Eye (tissue), 1 donor: ENCODE measurements around the gene BFSP2.
"Not testable (repeated sequence)": the region's sequence is repeated elsewhere in the genome, so short reads cannot be mapped to it uniquely, and the experiment has no call there.

ENCODE experiments used
- DNase-seq: peaks from one replicate; pipeline ENCODE4 v3.0.0-alpha.2; 2015

Gene BFSP2

DNA sequence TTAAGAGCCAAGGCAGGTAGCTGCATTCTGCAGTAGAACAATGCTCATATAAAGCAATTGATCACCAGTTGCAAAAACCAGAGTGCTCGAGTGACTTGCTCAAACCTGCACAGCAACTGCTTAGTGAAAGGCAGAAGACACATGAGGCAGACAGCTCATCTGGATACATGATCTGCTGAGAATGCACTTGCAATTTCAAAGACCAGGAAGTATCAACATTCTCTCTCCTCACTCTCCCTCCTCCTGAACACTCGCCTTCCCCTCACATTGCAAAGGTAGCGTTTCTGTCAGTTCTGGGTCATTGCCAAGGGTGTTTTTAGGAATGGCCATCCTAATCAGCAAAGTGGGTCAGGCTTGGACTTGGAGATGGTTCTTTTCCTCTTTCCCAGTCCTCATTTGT lies 61.0 kb downstream of the BFSP2 start:
- no peak for DNase-seq

DNA sequence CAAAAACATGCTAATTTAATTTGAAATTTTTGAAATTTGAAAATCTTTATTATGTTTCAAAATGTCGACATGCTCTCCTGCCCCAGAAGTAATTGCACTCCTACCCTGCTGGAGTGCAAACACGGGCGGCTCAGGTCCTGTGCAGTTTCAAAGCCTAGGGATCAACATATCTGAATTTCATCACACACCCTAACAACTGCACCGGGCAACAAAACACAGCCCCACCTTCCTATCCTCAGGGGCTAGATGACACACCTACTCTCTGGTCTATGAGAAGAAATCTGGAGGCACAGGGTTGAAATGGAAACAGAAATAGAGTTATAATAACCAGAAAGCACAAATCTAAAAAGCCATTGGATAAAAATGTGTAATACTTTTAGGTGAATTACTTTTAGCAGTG lies 61.4 kb downstream of the BFSP2 start:
- no peak for DNase-seq

DNA sequence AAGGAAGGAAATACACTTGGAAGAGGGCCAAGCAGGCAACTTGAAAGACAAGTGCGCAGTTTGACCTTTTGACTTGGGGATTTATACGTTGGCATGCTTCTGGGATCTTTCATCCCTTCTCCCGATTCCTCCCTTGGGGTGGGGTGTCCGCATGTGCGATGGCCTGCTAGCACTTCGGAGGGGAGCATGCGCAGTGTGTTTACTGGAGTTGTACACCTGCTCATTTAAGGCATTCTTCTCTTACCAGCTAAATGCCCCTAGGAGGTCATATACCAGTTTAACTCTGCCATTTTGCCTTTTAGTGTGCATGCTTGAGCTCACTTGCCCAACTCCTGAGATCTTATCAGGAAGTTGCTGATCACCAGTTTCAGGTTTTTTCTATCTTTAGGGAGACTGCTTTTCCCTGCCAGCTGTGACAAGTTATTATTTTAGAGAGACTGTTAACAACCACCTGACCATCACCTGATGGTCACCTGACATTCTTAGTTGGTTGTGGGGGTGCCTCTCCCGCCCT lies 63.5 kb downstream of the BFSP2 start:
- DNase-seq = no peak

DNA sequence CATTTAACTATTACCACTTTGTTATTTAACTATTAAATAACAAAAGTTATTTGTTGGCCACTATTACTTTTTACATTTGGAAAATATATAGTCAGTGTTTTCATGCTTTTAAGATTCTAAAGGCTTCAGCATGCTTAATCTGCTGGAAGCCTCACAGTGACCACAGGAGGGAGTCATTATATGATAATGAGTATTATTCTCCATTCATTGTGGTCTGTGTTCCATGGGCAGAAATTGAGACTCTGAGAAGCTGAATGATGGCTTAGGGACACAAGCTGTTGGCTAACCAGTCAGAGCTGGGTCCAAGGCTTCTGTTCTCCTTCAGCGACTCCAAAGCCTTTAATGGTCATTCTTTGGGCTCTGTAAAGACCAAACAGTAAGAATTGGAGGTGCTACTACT lies 64.7 kb downstream of the BFSP2 start:
- peak; percentile 67 for DNase-seq

DNA sequence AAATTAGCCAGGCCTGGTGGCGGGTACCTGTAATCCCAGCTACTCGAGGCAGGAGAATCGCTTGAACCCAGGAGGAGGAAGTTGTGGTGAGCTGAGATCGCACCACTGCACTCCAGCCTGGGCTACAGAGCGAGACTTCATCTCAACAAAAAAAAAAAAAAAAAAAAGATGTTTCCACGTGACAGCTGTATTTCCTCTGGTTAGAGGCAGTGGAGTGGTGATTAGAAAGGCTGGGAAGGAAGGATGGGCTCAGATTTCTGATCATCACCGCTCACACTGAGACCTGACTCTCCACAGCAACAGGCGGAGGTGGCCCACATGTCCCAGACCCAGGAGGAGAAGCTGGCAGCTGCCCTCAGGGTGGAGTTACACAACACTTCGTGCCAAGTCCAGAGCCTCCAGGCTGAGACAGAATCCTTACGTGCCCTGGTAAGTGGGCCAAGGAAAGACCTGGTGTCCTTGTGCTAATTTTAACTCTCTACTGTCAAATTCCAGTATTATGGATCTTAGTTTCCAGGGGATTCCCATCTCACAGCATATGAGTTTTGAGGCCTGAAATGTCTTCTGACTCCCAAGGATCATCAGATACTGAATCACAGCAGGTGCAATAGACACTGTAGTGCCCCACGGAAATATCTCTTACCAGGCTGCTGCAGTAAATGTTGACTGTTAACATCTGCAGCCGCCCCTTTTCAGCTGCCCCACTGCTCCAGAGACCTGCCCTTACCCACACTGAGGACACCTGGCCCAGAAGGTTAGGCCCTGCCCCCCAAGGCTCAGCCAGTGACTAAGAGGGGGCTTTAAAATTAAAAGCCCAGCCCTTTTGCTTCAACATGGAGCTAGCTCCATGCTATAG lies 66.9 kb downstream of the BFSP2 start:
- no peak for DNase-seq

DNA sequence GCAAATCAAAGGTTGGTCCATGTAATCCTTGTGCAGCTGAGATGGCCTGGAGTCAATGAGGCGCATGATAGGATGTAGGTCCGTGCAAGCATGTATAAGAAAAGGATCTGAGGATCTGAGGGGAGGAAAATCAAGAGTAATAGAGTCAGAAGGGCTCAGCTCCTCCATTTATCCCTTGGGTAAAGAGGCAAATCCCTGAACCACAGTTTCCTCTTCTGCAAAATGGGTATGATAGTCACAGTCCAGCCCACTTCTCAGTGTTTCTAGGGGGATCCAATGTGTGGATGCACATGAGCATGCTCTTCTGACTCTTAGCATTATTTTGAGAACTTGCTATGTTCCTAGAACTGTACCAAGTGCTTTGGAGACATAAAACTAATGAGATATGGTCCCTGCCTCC lies 67.9 kb downstream of the BFSP2 start:
- no peak for DNase-seq

DNA sequence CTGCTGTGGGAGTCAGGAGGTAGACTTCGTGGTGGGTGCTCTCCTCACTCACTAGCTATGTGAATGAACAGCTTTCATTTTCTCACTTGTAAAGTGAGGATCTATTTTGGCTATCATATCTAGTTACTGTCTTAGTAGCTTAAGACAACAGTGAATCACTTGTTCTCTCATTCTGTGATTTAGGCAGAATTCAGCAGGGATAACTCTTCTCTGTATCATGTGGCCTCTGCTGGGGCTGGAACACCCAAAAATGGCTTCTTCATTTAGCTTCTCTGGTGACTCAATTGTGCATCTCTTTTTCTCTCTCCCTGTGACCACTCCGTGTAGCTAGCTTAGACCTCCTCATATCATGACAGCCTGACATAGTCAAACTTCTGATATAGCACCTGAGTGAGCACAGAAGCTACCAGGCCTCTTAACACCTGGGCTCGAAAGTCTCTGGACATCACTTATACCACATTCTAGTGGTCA lies 68.4 kb downstream of the BFSP2 start:
- no peak for DNase-seq

DNA sequence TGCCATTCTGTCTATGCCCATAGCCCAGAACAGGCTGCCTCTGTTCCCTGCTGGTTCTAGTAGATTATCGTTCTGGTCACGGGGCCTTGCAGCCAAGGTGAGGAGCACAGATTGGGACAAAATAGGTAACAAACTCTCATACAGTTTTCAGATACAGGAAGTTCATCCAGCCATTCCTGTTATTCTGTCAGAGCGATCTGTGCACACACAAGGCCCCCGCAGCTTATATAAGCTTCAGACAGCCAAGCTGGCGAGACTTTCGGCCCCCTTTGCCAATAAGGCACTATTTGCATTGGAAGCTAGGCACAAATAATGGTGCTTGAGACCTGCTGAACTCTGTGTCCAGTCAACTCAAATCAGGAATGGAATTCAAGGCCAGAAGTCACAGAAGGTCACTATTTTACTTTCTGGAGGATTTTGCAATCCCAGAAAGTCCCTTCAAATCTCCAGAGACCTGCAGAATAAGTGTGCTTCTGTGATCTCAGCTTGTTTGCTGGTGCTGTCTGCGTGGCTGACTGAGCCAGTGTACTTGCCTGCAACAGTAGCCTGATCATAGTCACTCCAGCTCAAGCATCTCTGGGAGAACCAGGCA lies 69.4 kb downstream of the BFSP2 start:
- DNase-seq = no peak

DNA sequence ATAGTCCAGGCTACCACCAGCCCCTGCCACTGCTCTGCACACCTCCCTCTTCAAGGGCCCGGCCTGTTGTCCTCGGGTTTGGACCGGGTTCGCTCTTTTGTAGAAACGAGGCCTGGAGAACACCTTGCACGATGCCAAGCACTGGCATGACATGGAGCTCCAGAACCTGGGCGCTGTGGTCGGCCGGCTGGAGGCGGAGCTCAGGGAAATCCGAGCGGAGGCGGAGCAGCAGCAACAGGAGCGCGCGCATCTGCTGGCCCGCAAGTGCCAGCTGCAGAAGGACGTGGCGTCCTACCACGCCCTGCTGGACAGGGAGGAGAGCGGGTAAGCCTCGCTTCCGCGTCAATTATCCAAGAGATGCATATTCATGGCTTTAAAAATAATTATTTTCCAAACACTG lies 72.4 kb downstream of the BFSP2 start:
- DNase-seq = no peak

DNA sequence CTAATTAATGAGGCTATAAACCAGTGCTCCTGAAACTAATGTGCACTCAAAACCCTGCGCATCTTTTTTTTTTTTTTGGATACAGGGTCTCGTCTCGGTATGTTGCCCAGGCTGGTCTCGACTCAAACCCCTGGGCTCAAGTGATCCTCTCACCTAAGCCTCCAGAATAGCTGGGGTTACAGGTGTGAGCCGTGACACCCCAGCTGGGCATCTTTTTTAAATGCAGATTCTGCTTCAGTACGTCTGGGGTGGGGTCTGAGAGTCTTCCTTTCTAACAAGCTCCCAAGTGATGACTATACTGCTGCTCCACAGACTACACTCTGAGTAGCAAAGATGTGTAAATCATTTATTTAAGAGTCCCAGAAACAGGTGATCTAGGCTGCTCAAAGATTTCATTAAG lies 73.0 kb downstream of the BFSP2 start:
- DNase-seq = no peak

DNA sequence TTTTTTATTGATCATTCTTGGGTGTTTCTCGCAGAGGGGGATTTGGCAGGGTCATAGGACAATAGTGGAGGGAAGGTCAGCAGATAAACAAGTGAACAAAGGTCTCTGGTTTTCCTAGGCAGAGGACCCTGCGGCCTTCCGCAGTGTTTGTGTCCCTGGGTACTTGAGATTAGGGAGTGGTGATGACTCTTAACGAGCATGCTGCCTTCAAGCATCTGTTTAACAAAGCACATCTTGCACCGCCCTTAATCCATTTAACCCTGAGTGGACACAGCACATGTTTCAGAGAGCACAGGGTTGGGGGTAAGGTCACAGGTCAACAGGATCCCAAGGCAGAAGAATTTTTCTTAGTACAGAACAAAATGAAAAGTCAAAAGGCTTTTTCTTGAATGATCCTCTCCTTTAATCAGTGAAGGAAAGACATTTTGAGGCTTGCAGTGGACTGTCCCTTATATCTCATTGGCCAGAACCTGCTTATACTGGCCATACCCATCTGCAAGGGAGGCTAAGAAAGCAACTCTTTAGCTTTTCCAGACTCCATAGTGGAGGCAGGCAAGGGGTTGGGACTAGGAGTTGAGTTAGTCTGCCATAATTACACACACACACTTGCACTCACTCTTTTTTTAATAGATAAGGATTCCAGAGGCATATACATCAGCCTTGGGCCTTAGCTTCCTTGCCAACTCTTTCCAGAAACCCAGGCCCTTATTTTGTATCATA lies 73.8 kb downstream of the BFSP2 start:
- DNase-seq = not testable (repeated sequence)

DNA sequence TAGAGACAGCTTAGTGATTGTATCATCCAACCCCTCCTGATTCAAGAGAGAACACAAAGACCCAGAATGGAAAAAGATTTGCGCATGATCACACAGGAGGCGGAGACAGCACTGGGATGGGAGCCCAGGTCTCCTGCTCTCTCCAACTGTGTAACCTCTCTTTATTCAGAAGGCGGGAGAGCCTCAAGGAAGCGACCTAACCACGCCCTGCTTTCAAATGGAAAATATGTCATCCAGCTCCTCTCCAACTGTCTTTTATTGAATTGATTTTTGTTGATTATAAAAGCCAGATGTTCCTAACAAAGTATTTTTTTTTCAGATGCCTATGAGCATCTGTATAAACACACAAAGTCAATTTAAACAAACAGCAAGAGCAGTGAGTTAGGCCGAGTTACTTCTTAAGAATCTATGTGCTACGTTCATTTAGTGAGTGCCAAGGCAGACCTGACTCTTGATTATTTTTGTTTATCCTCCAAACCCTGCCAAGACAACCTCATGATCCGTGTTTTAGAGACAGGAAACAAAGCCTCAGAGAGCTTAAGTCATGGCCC lies 74.5 kb downstream of the BFSP2 start:
- peak; percentile 81 for DNase-seq

DNA sequence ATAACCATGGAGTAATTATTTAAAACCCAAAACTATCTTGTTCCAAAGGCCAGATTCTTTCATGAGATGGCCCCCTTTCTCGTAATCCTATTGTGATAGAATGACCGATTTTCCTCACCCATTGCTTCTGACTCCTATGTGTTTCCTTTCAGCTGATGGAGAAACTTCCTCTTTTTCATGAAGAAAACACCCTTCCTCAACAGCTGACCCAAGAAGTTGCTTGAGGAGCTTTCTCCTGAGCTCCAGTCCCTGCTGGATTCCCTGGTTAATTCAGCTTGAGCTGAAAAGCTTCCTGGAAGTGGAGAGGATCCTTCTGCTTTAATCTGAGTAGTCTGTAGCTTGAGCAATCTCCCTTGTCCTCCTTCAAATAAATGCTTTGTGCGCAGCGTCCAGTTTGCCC lies 75.0 kb downstream of the BFSP2 start:
- DNase-seq = no peak

DNA sequence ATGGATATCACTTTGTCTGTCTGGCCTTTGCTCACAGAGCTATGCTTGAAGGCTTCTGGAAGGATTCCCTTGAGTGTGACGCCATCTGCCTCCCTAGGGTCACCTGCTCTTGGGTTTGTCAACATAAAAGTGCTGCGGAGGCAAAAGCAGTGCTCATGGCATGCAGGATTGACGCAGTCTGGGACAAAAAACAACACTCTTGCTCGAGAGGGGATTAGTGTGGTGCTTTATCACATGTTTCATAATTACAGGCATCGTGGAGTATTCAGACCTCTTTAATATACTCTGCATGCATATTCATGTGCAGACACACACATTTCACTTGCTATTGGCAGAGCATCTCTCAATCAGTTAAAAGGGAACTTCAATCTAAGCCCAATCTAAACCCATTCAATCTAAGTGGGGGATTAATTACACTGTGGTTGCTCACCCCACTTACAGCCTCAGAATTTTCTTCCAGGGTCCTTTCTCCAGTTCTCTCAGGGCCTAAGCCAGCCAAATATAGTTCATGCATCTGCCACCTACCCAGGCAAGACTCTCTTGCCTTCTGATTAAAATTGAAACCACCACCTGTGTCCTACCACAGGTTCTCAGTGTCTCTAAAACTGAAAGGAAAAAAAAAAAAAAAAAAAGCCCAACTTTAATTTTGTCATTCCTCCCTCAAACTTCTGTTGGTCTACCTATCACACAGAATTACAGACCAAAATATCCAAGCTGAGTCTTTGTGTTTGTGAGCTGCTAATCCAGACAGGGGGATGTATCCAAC lies 75.6 kb downstream of the BFSP2 start:
- DNase-seq = no peak

DNA sequence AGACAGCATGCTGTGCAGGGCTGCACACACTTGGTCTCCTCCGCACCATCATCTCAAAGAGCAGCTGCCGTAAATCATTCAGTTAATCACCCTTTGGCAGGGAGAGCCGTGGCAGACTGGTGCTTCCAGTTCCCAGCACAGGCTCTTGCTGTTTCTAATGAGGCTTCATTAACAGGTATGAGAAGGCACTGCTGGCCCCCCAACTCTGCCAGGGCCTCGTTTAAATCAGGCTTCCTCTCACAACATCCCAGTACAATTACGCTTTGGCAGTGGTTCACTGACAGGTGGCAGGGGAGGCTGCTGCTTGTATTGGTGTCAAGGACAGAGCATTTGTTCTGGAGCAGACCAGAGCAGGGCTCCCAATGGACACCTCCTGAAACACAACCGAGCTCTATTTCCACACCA lies 77.1 kb downstream of the BFSP2 start:
- DNase-seq = peak; percentile 74

DNA sequence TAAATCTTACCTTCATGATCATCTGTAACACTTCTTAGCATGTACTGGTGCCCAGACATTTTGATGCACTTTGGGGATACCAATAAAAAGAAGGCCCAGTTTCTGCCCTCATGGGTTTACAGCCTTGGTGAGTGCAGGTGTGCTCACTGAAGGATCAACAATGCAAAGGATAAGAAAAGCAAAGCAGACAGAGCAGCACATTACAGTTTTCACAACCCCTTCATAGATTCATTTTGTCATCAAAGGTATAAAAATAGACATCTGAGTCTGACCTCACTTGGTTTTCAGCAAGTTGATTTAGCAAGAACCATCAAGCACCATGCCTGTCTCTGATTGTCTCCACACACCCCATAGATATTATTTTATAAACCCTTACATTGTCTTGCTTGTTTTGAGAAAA lies 77.6 kb downstream of the BFSP2 start:
- no peak for DNase-seq

DNA sequence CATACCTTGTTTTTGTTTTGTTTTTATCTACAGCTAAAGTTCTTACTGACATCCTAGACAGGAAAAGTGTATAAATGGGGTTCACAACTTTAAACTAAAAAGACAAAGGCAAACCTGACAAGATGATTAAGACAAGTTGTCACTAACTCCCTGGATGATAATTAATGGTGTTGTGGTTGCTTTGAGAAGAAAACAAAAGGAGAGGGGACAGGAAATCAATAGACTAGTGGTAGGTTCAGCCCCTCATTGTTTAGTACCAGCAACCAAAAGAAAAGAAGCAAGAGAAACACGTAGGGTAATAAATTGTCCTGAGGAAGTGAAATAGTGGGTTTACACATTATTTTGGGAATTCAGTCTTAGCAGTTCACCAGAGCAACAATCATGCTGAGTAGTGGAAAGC lies 78.8 kb downstream of the BFSP2 start:
- no peak for DNase-seq

DNA sequence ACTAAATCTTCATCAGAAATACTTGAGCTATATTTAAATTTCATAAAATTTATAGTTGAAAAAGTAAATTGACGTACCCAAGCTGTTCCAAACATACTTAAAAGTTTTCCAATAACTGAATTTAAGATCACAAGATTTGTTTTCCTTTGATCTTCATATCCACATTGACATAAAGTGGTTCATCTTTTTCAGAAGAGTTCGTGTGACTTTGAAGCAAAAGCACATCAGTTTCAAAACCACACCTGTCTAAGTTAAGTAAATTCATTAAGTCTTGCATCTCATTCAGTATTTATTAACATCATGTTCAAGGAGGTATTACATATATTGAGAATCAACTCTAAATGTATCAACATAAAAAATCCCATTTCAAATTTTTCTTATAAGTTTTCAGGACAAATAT lies 79.5 kb downstream of the BFSP2 start:
- DNase-seq = no peak

DNA sequence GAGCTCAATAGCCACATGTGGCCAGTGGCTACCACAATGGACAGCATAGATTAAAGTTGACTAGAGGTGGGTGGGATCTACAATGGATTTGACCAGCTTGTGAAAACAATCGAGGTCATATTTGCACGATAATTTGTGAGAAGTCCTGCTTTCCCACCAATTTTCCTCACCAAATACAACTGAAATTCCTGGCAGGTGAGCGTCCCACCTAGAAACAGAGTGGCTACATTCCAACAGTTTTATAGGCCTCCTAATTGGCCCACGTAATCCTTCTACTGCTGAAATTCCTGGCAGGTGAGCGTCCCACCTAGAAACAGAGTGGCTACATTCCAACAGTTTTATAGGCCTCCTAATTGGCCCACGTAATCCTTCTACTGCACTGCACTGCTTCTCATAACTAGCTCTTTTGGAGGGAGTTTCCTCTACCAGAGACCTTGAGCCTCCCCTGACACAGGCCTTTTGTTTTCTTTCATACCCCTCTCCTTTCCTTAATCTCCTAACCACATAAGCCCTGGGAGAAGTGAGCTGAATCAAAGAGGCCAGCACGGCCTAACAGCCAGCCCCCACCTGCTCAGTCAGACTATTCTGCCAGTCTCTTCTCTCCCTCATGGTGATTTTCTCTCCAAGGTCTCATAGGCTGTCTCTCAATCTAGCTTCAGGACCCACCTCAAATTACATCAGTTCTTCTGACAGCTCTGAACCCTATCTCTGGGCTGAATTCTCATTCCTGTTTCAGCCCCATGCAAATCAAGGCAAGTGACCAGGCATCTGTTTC lies 80.2 kb downstream of the BFSP2 start:
- no peak for DNase-seq

DNA sequence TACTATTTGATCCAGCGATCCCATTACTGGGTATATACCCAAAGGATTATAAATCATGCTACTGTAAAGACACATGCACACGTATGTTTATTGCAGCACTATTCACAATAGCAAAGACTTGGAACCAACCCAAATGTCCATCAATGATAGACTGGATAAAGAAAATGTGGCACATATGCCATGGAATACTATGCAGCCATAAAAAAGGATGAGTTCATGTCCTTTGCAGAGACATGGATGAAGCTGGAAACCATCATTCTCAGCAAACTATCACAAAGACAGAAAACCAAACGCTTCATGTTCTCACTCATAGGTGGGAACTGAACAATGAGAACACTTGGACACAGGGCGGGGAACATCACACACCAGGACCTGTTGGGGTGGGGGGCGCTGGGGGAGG lies 82.6 kb downstream of the BFSP2 start:
- not testable (repeated sequence) for DNase-seq

DNA sequence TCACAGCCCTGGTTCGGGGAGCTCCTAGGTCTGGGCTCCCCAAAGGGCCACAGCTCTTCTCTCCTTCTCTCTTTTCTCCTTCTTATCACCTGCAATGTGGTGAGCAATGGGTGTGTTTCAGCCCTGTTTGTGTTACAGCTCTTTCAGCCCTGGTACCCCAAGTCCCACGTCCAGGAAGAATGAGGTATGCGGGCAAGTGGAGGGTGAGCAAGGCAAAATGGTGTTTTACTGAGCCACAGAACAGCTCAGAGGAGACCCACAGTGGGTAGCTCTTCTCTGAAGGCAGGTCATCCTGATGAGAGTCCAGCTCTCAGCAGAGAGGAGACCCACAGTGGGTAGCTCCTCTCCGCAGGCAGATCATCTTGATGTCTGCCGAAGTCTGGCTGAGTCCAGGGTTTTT lies 86.8 kb downstream of the BFSP2 start:
- no peak for DNase-seq

DNA sequence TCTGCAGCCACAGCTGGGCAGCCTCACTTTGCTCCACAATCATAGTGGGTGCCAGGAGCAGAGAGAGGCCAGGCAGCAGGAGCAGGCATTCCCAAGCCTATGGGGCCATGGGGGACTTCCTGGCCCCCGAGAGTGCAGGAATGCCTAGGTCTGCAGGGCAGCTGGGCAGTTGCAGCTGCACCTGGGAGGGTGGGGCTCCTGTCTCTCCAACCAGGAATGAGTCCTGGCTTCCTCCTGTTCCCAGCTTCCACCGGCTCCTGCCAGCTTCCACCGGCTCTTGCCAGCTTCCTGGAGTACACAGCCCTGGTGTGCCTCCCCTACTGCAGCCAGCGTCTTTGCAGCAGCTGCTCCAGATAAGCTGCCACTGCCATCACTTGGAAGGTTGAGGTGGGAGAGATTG lies 87.3 kb downstream of the BFSP2 start:
- no peak for DNase-seq
